HepG2 (cell line): Measurements from ENCODE around the gene SLC6A6. TPM values are rescaled to one million over a fixed set of nuclear protein-coding genes. Genes with fewer than 3 reads are reported as not detected.

Experiments
- ATAC-seq: fragments of 200-7000 bp; cut with Tn5 transposase; 3 replicates; pipeline ENCODE4 v1.9.1; 2020; ENCODE audit warnings: mild to moderate bottlenecking, moderate library complexity
- BruUV-seq: library from RNA; stranded (reverse); fragments of 400-500 nt; replicated peaks from 2 replicates; lab custom pipeline; 2021; lab: Mats Ljungman, UMichigan
- CTCF ChIA-PET: fragments of 300-600 bp; formaldehyde crosslinking; extraction: SDS; loops from one replicate; lab custom pipeline; 2021; ENCODE audit warnings: low total read pairs, inconsistent platforms, low intra/inter-chr PET ratio; lab: Yijun Ruan, JAX
- POLR2A ChIA-PET: fragments of 350-600 bp; sonication (Branson Sonifier 250); formaldehyde crosslinking; loops from one replicate; lab custom pipeline; 2020; ENCODE audit warnings: antibody characterized with exemption, inconsistent platforms; lab: Yijun Ruan, JAX
- DNase-seq: peaks from one replicate; pipeline ENCODE4 v3.0.0-alpha.2; 2015; ENCODE audit warnings: low spot score
- FAIRE-seq: peaks from 3 replicates; lab custom pipeline; 2011; peaks lifted over from hg19 to GRCh38; lab: Jason Lieb, UNC
- H2AFZ ChIP-seq: one replicate; pipeline ENCODE4 v1.6.1; 2011; ENCODE audit warnings: low read length, inconsistent platforms
- H3K27ac ChIP-seq: fragments of 300-600 bp; 3 replicates; pipeline ENCODE4 v1.8.0; 2011; ENCODE audit warnings: mixed run types, mild to moderate bottlenecking, mixed read lengths, low read length, inconsistent platforms; ENCODE audit not compliant: insufficient read depth; ENCODE audit errors: extremely low read length
- H3K27me3 ChIP-seq, 2 experiments: fragments of 200-600 bp in 1 of 2; 2 replicates in 1 of 2; 3 replicates in 1 of 2; pipeline versions ENCODE4 v1.6.0 to v1.8.0; 2011; ENCODE audit warnings: low read length in 2 of 2, mild to moderate bottlenecking in 2 of 2, moderate library complexity in 2 of 2, inconsistent platforms in 1 of 2; ENCODE audit not compliant: insufficient read depth in 2 of 2, control insufficient read depth in 1 of 2
- H3K36me3 ChIP-seq, 2 experiments: fragments of 200-600 bp in 1 of 2; replicated peaks in 1 of 2; 2 replicates in 1 of 2; 3 replicates in 1 of 2; pipeline versions ENCODE4 v1.5.1 to v1.8.0; 2011; ENCODE audit warnings: low read length in 2 of 2, inconsistent platforms in 1 of 2; ENCODE audit not compliant: insufficient read depth in 2 of 2, control insufficient read depth in 1 of 2
- H3K4me1 ChIP-seq: 2 replicates; pipeline ENCODE4 v1.5.1; 2012; ENCODE audit warnings: low read length, inconsistent platforms; ENCODE audit not compliant: insufficient read depth
- H3K4me2 ChIP-seq: 2 replicates; pipeline ENCODE4 v1.6.0; 2011; ENCODE audit warnings: low read depth, low read length, inconsistent platforms
- H3K4me3 ChIP-seq, 3 experiments: fragments of 200-600 bp in 1 of 3; sonication (generic), shearing (Covaris generic) in 1 of 3; replicated peaks in 1 of 3; 2 replicates each; pipeline ENCODE4 v1.5.1; 2011 to 2016; ENCODE audit warnings: low read length in 3 of 3, inconsistent platforms in 2 of 3, low read depth in 2 of 3, mild to moderate bottlenecking in 2 of 3, control low read depth in 1 of 3, mixed read lengths in 1 of 3; ENCODE audit not compliant: insufficient read depth in 1 of 3
- H3K79me2 ChIP-seq: one replicate; pipeline ENCODE4 v1.6.1; 2011; ENCODE audit warnings: low read length, inconsistent platforms; ENCODE audit not compliant: insufficient read depth
- H3K9ac ChIP-seq: 2 replicates; pipeline ENCODE4 v1.6.0; 2011; ENCODE audit warnings: mild to moderate bottlenecking, low read depth, low read length, inconsistent platforms; ENCODE audit not compliant: insufficient read depth
- H3K9me3 ChIP-seq: 2 replicates; pipeline ENCODE4 v1.5.1; 2012; ENCODE audit warnings: mild to moderate bottlenecking, low read length
- H4K20me1 ChIP-seq: 2 replicates; pipeline ENCODE4 v1.6.0; 2011; ENCODE audit warnings: inconsistent platforms, mild to moderate bottlenecking, low read length, moderate library complexity; ENCODE audit not compliant: insufficient read depth
- AKAP8 ChIP-seq: sonication (generic); formaldehyde crosslinking; IDR thresholded peaks from 2 replicates; pipeline ENCODE4 v1.5.1; 2020; ENCODE audit warnings: mild to moderate bottlenecking, missing genetic modification reagents
- HMG20B ChIP-seq: conservative IDR thresholded peaks from 2 replicates; pipeline ENCODE4 v1.6.1; 2016; ENCODE audit warnings: missing genetic modification reagents, missing compliant biosample characterization
- MAFG ChIP-seq: sonication (generic); formaldehyde crosslinking; IDR thresholded peaks from 2 replicates; pipeline ENCODE4 v1.5.1; 2020; ENCODE audit warnings: mild to moderate bottlenecking, missing genetic modification reagents
- PHB2 ChIP-seq: fragments of 450-650 bp; IDR thresholded peaks from 2 replicates; pipeline ENCODE4 v1.6.1; 2018; ENCODE audit not compliant: partially characterized antibody
- PHF5A ChIP-seq: IDR thresholded peaks from one replicate; pipeline ENCODE4 v1.6.1; 2018; ENCODE audit warnings: low read depth, missing genetic modification reagents; ENCODE audit not compliant: unreplicated experiment
- SNAI1 ChIP-seq: sonication (generic); formaldehyde crosslinking; IDR thresholded peaks from 2 replicates; pipeline ENCODE4 v1.5.0; 2020; ENCODE audit warnings: mild to moderate bottlenecking, missing genetic modification reagents, borderline replicate concordance
- TEAD3 ChIP-seq: optimal IDR thresholded peaks from 2 replicates; pipeline ENCODE3; 2016; ENCODE audit warnings: borderline replicate concordance
- ZBTB7B ChIP-seq: sonication (generic); formaldehyde crosslinking; IDR thresholded peaks from 2 replicates; pipeline ENCODE4 v1.4.0; 2020; ENCODE audit warnings: missing genetic modification reagents
- ZBTB8A ChIP-seq: sonication (generic); formaldehyde crosslinking; IDR thresholded peaks from 2 replicates; pipeline ENCODE4 v1.4.0; 2020; ENCODE audit warnings: mild to moderate bottlenecking, low read depth, missing genetic modification reagents, borderline replicate concordance
- ZNF160 ChIP-seq: sonication (generic); formaldehyde crosslinking; IDR thresholded peaks from 2 replicates; pipeline ENCODE4 v1.8.0; 2022; ENCODE audit warnings: mild to moderate bottlenecking, inconsistent platforms, missing genetic modification reagents
- ZNF281 ChIP-seq: sonication (generic); formaldehyde crosslinking; IDR thresholded peaks from 2 replicates; pipeline ENCODE4 v1.4.0; 2020; ENCODE audit warnings: missing genetic modification reagents, borderline replicate concordance
- ZNF3 ChIP-seq: IDR thresholded peaks from 2 replicates; pipeline ENCODE4 v1.7.0; 2017; ENCODE audit warnings: inconsistent platforms
- ZNF556 ChIP-seq: sonication (generic); formaldehyde crosslinking; IDR thresholded peaks from 2 replicates; pipeline ENCODE4 v1.4.0; 2020; ENCODE audit warnings: mild to moderate bottlenecking, missing genetic modification reagents, borderline replicate concordance
- ZNF609 ChIP-seq: sonication (generic); formaldehyde crosslinking; IDR thresholded peaks from 2 replicates; pipeline ENCODE4 v1.4.0; 2020; ENCODE audit warnings: mild to moderate bottlenecking, missing genetic modification reagents, borderline replicate concordance
- WGBS: methylation state at CpG from one replicate; pipeline ENCODE4 v1.1.6; 2017; ENCODE audit warnings: low lambda C conversion rate; 5-methylcytosine and 5-hydroxymethylcytosine counted together
- in situ Hi-C: cut with HindIII; loops from 2 replicates; pipeline ENCODE4 v1.10.0; 2017; ENCODE audit warnings: low pct_unique_long_range_greater_than_20kb; ENCODE audit not compliant: extremely low pct_ligation_motif_present
- intact Hi-C: fragments of 100-400 bp; cut with micrococcal nuclease; formaldehyde crosslinking; loops from one replicate; pipeline ENCODE4 v1.10.0; 2022; ENCODE audit not compliant: unreplicated experiment
- polyA plus RNA-seq, 8 experiments: library from polyadenylated mRNA; depleted of rRNA in 3 of 8; stranded (reverse) in 7 of 8; unstranded in 1 of 8; fragments of >200 nt; fragmentation: Illumina TruSeq in 4 of 8; extraction: Trizol in 4 of 8; gene quantifications; 2 replicates each; pipeline versions ENCODE4 v1.2.1 to v1.2.3, GENCODE V29; 2011 to 2016; ENCODE audit warnings: low read depth in 4 of 8, missing spikeins in 1 of 8, mixed read lengths in 1 of 8; ENCODE audit not compliant: insufficient read depth in 1 of 8
- total RNA-seq, 5 experiments: library from RNA; depleted of rRNA; stranded (reverse); fragments of >200 nt; fragmentation: Illumina TruSeq; extraction: Trizol; gene quantifications; 2 replicates each; pipeline ENCODE4 v1.2.3, GENCODE V29; 2016; ENCODE audit warnings: low read depth in 1 of 5

The SLC6A6 gene
- total and polyA plus RNA-seq, 2 of the 13 experiments (the other 11 are each of a cell fraction or from before 2014, with no cell fraction given): 14.1 to 20.7 TPM

- H3K4me1 ChIP-seq: peaks cover 14% of the 10 kb centered on the region
- TF ChIP-seq PHF5A (CRISPR knock-in tag): no peak
- TF ChIP-seq ZBTB8A: no peak
- no peak for TF ChIP-seq ZNF609 (CRISPR knock-in tag)
- TF ChIP-seq ZNF160 (CRISPR knock-in tag): no peak
- no peak for TF ChIP-seq ZBTB7B
- no peak for TF ChIP-seq ZNF281
- TF ChIP-seq TEAD3: no peak
- no peak for TF ChIP-seq ZNF3 (CRISPR knock-in tag)
- no peak for TF ChIP-seq PHB2
- no peak for TF ChIP-seq ZNF556 (CRISPR knock-in tag)
- no peak for TF ChIP-seq SNAI1 (CRISPR knock-in tag)
- no peak for TF ChIP-seq HMG20B
- TF ChIP-seq MAFG (CRISPR knock-in tag): no peak
- no peak for TF ChIP-seq AKAP8 (CRISPR knock-in tag)
- H4K20me1 ChIP-seq: no peaks in the 10 kb centered on the region; the same call in 1 of the 2 replicates
- H3K36me3 ChIP-seq: peaks cover 2 to 27% of the 10 kb centered on the region in 2 experiments; a peak in 3 of 5 replicates
- intact Hi-C loops (no loop called here), in situ Hi-C loops (no loop called here)
- no peaks in the 10 kb centered on the region for H3K27me3 ChIP-seq
- DNase-seq (no peak), FAIRE-seq (no peak), ATAC-seq (no peak)
- no peak overlapping the region for H3K9ac ChIP-seq
- peaks cover 15% of the 10 kb centered on the region for H3K79me2 ChIP-seq
- no peak overlapping the region for H3K4me3 ChIP-seq
- POLR2A ChIA-PET: no interaction called here
- H3K27ac ChIP-seq: no peak overlapping the region
- no peak overlapping the region for H2AFZ ChIP-seq
- BruUV-seq: no TSS peak
- no peak overlapping the region for H3K4me2 ChIP-seq
- 92% methylated on average over 9 of the region's 9 CpGs for WGBS
- H3K9me3 ChIP-seq: no peaks in the 10 kb centered on the region
- CTCF ChIA-PET: no interaction called here
Measured at GRCh38 chr3:14411166-14411526, 8.7 kb downstream of the SLC6A6 start.
